ENCODE measurements around the gene VSTM2L. TPM values are rescaled to one million over a fixed set of nuclear protein-coding genes. Genes with fewer than 3 reads are reported as not detected.

Gene VSTM2L
- total RNA-seq, 2 donors from 2014 or later: 1.4 to 2.9 TPM

DNA sequence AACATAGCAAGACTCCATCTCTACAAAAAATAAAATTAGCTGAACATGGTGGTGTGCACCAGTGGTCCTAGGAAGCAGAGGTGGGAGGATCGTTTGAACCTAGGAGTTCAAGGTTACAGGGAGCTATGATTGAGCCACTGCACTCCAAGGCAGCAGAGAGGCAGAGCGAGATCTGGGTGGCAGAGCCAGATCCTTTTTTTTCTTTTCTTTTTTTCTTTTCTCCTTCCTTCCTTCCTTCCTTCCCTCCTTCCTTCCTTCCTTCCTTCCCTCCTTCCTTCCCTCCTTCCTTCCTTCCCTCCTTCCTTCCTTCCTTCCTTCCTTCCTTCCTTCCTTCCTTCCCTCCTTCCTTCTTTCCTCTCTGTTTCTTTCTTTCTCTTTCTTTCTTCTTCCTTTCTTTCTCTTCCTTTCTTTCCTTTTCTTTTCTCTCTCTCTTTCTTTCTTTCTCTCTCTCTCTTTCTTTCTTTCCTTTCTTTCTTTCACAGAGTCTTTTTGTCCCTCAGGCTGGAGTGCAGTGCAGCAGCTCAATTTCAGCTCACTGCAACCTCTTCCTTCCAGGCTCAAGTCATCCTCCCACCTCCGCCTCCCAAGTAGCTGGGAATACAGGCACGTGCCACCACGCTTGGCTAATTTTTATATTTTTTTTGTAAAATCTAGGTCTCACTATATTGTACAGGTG is 9.2 kb upstream of the VSTM2L start:
- no peak overlapping the region for H3K27ac Mint-ChIP-seq
- no peaks in the 10 kb centered on the region for H3K9me3 Mint-ChIP-seq
- H3K36me3 ChIP-seq (ENCODE audit: control insufficient read depth, insufficient read depth, low read length): no peaks in the 10 kb centered on the region
- WGBS, 2 experiments (ENCODE audit: insufficient coverage in 1 of 2, insufficient read length in 1 of 2): 89 to 100% methylated on average over 1 to 3 of the region's 5 CpGs
- no peaks in the 10 kb centered on the region for H3K9me3 ChIP-seq (ENCODE audit: control insufficient read depth, low read length)
- DNase-seq: no peak
- no peak overlapping the region for H3K4me3 Mint-ChIP-seq
- H3K4me1 ChIP-seq (ENCODE audit: control insufficient read depth, insufficient read depth, low read length): no peaks in the 10 kb centered on the region
- no peaks in the 10 kb centered on the region for H3K36me3 Mint-ChIP-seq (ENCODE audit: low read depth)
- no peak overlapping the region for H3K27ac ChIP-seq (ENCODE audit: low read depth, low read length)
- H3K4me1 Mint-ChIP-seq: peaks cover 4% of the 10 kb centered on the region
- H3K27me3 ChIP-seq (ENCODE audit: control insufficient read depth, insufficient read depth, low read length, poor library complexity, severe bottlenecking): no peaks in the 10 kb centered on the region
- H3K27me3 Mint-ChIP-seq (ENCODE audit: insufficient read depth): no peaks in the 10 kb centered on the region
- no peak overlapping the region for H3K9ac ChIP-seq (ENCODE audit: extremely low read depth, low read length, poor library complexity, severe bottlenecking)
- no peak overlapping the region for H3K4me3 ChIP-seq (ENCODE audit: low read length)
- TF ChIP-seq CTCF (conservative IDR thresholded peaks at IDR 0.05): no peak

- H3K4me1 ChIP-seq (ENCODE audit: control insufficient read depth, insufficient read depth, low read length): no peaks in the 10 kb centered on the region
- Mint-ChIP-seq H3K27me3 (ENCODE audit: insufficient read depth) (peaks cover 4% of the 10 kb centered on the region), H3K9me3 (no peaks in the 10 kb centered on the region), H3K27ac (no peak overlapping the region), H3K36me3 (ENCODE audit: low read depth) (no peaks in the 10 kb centered on the region), H3K4me3 (no peak overlapping the region), H3K4me1 (peaks cover 4% of the 10 kb centered on the region)
- no peaks in the 10 kb centered on the region for H3K36me3 ChIP-seq (ENCODE audit: control insufficient read depth, insufficient read depth, low read length)
- no peak overlapping the region for H3K9ac ChIP-seq (ENCODE audit: extremely low read depth, low read length, poor library complexity, severe bottlenecking)
- DNase-seq: no peak
- TF ChIP-seq CTCF (conservative IDR thresholded peaks at IDR 0.05): no peak
- no peak overlapping the region for H3K4me3 ChIP-seq (ENCODE audit: low read length)
- no peak overlapping the region for H3K27ac ChIP-seq (ENCODE audit: low read depth, low read length)
- no peaks in the 10 kb centered on the region for H3K9me3 ChIP-seq (ENCODE audit: control insufficient read depth, low read length)
- no peaks in the 10 kb centered on the region for H3K27me3 ChIP-seq (ENCODE audit: control insufficient read depth, insufficient read depth, low read length, poor library complexity, severe bottlenecking)
- WGBS, 2 experiments (ENCODE audit: insufficient coverage in 1 of 2, insufficient read length in 1 of 2): 86 to 88% methylated on average over 3 to 4 of the region's 4 CpGs
Observed at GRCh38 chr20:37894454-37894853, 8.5 kb upstream of the VSTM2L start.

DNA sequence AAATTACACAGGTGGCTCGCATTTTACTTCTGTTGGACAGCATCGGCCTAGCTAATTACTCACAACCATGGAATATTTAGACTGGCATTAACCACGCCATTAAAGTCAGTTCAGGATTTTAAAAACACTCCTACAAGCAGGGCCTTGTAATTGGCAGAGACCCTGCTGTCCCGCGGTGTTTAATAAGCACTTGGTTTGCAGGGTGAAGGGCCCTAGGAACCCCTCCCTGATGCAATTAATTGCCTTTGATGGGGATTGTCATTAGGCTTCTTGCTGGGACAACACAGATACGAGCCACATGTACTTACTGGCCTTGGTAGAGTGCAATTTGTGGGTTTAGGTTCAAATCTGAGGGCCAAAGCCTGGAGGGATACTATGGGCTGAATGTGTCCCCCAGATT is 7.8 kb upstream of the VSTM2L start:
- 91 to 99% methylated on average over 5 to 6 of the region's 6 CpGs for WGBS, 2 experiments (ENCODE audit: insufficient coverage in 1 of 2, insufficient read length in 1 of 2)
- H3K9me3 Mint-ChIP-seq: no peaks in the 10 kb centered on the region
- no peaks in the 10 kb centered on the region for H3K36me3 Mint-ChIP-seq (ENCODE audit: low read depth)
- no peaks in the 10 kb centered on the region for H3K27me3 ChIP-seq (ENCODE audit: control insufficient read depth, insufficient read depth, low read length, poor library complexity, severe bottlenecking)
- H3K9me3 ChIP-seq (ENCODE audit: control insufficient read depth, low read length): no peaks in the 10 kb centered on the region
- H3K4me3 ChIP-seq (ENCODE audit: low read length): no peak overlapping the region
- H3K27ac Mint-ChIP-seq: no peak overlapping the region
- H3K36me3 ChIP-seq (ENCODE audit: control insufficient read depth, insufficient read depth, low read length): no peaks in the 10 kb centered on the region
- no peak overlapping the region for H3K27ac ChIP-seq (ENCODE audit: low read depth, low read length)
- no peak overlapping the region for H3K9ac ChIP-seq (ENCODE audit: extremely low read depth, low read length, poor library complexity, severe bottlenecking)
- H3K27me3 Mint-ChIP-seq (ENCODE audit: insufficient read depth): peaks cover 10% of the 10 kb centered on the region
- no peak for TF ChIP-seq CTCF (conservative IDR thresholded peaks at IDR 0.05)
- no peak for DNase-seq
- H3K4me3 Mint-ChIP-seq: no peak overlapping the region
- peaks cover 4% of the 10 kb centered on the region for H3K4me1 Mint-ChIP-seq
- H3K4me1 ChIP-seq (ENCODE audit: control insufficient read depth, insufficient read depth, low read length): no peaks in the 10 kb centered on the region
